ENCODE data around the gene TRPV3.

- TF ChIP-seq CREB1 (CRISPR knock-in tag; IDR thresholded peaks at IDR 0.05; ENCODE audit: low read depth): no peak
- TF ChIP-seq EZH2 (IDR thresholded peaks at IDR 0.05; ENCODE audit: low read depth, unreplicated experiment): no peak
- TF ChIP-seq CTCF (conservative IDR thresholded peaks at IDR 0.05; ENCODE audit: low read depth in 2 of 2): no peak
- TF ChIP-seq POLR2AphosphoS5 (IDR thresholded peaks at IDR 0.05; ENCODE audit: low read depth): no peak
- no peak for TF ChIP-seq ETS1 (IDR thresholded peaks at IDR 0.05)
- no peak for TF ChIP-seq REST (IDR thresholded peaks at IDR 0.05; ENCODE audit: unreplicated experiment)
- TF ChIP-seq EZH2phosphoT487 (IDR thresholded peaks at IDR 0.05; ENCODE audit: unreplicated experiment): no peak
- no peak for TF ChIP-seq NANOG (IDR thresholded peaks at IDR 0.05; ENCODE audit: borderline replicate concordance)
Observed at GRCh38 chr17:3528403-3528851, 29.2 kb downstream of the TRPV3 start.
